HG03066 (cell line): ENCODE measurements around the gene HRAS.
A peak's percentile ranks its signal among the peaks of the same experiment; 100 is the strongest.

ENCODE experiments used
- ATAC-seq: cut with Tn5 transposase; IDR thresholded peaks from one replicate; pipeline ENCODE4 v1.9.1; 2021; ENCODE audit warnings: low read depth; ENCODE audit not compliant: unreplicated experiment

HRAS gene

GRCh38 chr11:514606-515005 is 20.8 kb downstream of the HRAS start:
- ATAC-seq, result no peak

- ATAC-seq, result no peak
These were observed 22.4 kb downstream of the HRAS start for GRCh38 chr11:512761-513595.

GRCh38 chr11:508956-509355 is 26.4 kb downstream of the HRAS start:
- ATAC-seq, result no peak

- no peak for ATAC-seq
These were observed 27.5 kb downstream of the HRAS start for GRCh38 chr11:507727-508515.

- peak; percentile 48 for ATAC-seq
These were observed 28.2 kb downstream of the HRAS start, which contains the start of gene RNH1 for GRCh38 chr11:506995-507726. Gene RNH1, minus strand, starts transcription at chr11:507242. Its CDS starts 5,080 bp downstream, at chr11:502162.

- peak; percentile 53 for ATAC-seq
These were observed 29.0 kb downstream of the HRAS start for GRCh38 chr11:506238-506994.

GRCh38 chr11:504994-505344 is 30.4 kb downstream of the HRAS start:
- ATAC-seq, result no peak

GRCh38 chr11:504053-504993 is 31.1 kb downstream of the HRAS start:
- ATAC-seq, result no peak

- ATAC-seq, result no peak
These were observed 32.0 kb downstream of the HRAS start for GRCh38 chr11:503179-503981.

- ATAC-seq, result no peak
These were observed 32.8 kb downstream of the HRAS start for GRCh38 chr11:502288-503178.

GRCh38 chr11:501683-502287 is 33.6 kb downstream of the HRAS start:
- no peak for ATAC-seq

- no peak for ATAC-seq
These were observed 34.2 kb downstream of the HRAS start for GRCh38 chr11:501001-501682.

- ATAC-seq, result no peak
These were observed 35.9 kb downstream of the HRAS start for GRCh38 chr11:499201-500076.

- no peak for ATAC-seq
These were observed 36.8 kb downstream of the HRAS start for GRCh38 chr11:498297-499181.
